Measurements from ENCODE around the gene TTLL6. TPM values are rescaled to one million over a fixed set of nuclear protein-coding genes. Genes with fewer than 3 reads are reported as not detected.

Gene TTLL6
- total and polyA plus RNA-seq, 2 donors (not counting 3 experiments of a cell fraction or from before 2014, with no cell fraction given), result not detected

- intact Hi-C loops (cut with micrococcal nuclease), result no loop called here
- H3K27me3 ChIP-seq (ENCODE audit: control insufficient read depth in 2 of 2, insufficient read depth in 2 of 2, low read length in 2 of 2), result no peaks in the 10 kb centered on the region
- no peak overlapping the region for H3K9ac ChIP-seq (replicated peaks; ENCODE audit: extremely low read depth, insufficient read depth, low read length)
- peaks cover 0 to 2% of the 10 kb centered on the region in 2 experiments for H3K36me3 ChIP-seq (ENCODE audit: control insufficient read depth in 2 of 2, extremely low read depth in 1 of 2, insufficient read depth in 2 of 2, low read length in 2 of 2)
- no peak overlapping the region for H3K4me3 ChIP-seq (replicated peaks in 1 of 3; ENCODE audit: insufficient read depth in 1 of 3, low read depth in 1 of 3, low read length in 3 of 3)
- H3K79me2 ChIP-seq (ENCODE audit: control insufficient read depth, insufficient read depth, low read length), result peaks cover 5% of the 10 kb centered on the region
- ChIA-PET CTCF (interaction anchor here (1.0 to 2.3 kb wide), 6 partner anchors 9 to 41 kb away, joined by 3 to 8 read pairs (median 4); no protein-coding TSS in a partner anchor), POLR2A (no interaction called here)
- H4K20me1 ChIP-seq (replicated peaks; ENCODE audit: control insufficient read depth, extremely low read depth, insufficient read depth, low read length), result no peaks in the 10 kb centered on the region
- no TSS peak for BruUV-seq (replicated peaks)
- no peak for TF ChIP-seq GATA2 (IDR thresholded peaks at IDR 0.05; ENCODE audit: insufficient read depth, insufficient read length, low read depth, low read length)
- H3K4me2 ChIP-seq (ENCODE audit: insufficient read depth, low read length), result no peak overlapping the region
- H3K9me3 ChIP-seq (replicated peaks; ENCODE audit: control insufficient read depth, insufficient read depth, low read length), result no peaks in the 10 kb centered on the region
- dilution Hi-C loops (cut with MboI; ENCODE audit: extremely low pct_ligation_motif_present, low sequenced_read_pairs), result no loop called here
- H3K27ac ChIP-seq (ENCODE audit: insufficient read depth, low read depth, low read length), result no peak overlapping the region
- no peaks in the 10 kb centered on the region for H3K9me1 ChIP-seq (replicated peaks; ENCODE audit: control insufficient read depth, extremely low read depth, insufficient read depth, low read length)
- DNase-seq (ENCODE audit: low read depth, low spot score) (no peak), FAIRE-seq (no peak)
- no peak overlapping the region for H2AFZ ChIP-seq (ENCODE audit: low read depth, low read length)
- H3K4me1 ChIP-seq (ENCODE audit: control insufficient read depth, extremely low read depth, insufficient read depth, low read length), result peaks cover 18% of the 10 kb centered on the region
These were observed 26.3 kb upstream of the TTLL6 start for GRCh38 chr17:48843187-48843900.

- H3K9me1 ChIP-seq (replicated peaks; ENCODE audit: control insufficient read depth, extremely low read depth, insufficient read depth, low read length), result no peaks in the 10 kb centered on the region
- H3K4me3 ChIP-seq (replicated peaks in 1 of 3; ENCODE audit: insufficient read depth in 1 of 3, low read depth in 1 of 3, low read length in 3 of 3), result no peak overlapping the region
- POLR2A ChIA-PET, result no interaction called here
- no peaks in the 10 kb centered on the region for H4K20me1 ChIP-seq (replicated peaks; ENCODE audit: control insufficient read depth, extremely low read depth, insufficient read depth, low read length)
- peaks cover 5% of the 10 kb centered on the region for H3K79me2 ChIP-seq (ENCODE audit: control insufficient read depth, insufficient read depth, low read length)
- H3K9ac ChIP-seq (replicated peaks; ENCODE audit: extremely low read depth, insufficient read depth, low read length), result no peak overlapping the region
- CTCF ChIA-PET, result interaction anchor here (1.0 to 2.3 kb wide), 3 partner anchors 9 to 36 kb away, joined by 3 to 8 read pairs (median 5); no protein-coding TSS in a partner anchor
- H3K4me1 ChIP-seq (ENCODE audit: control insufficient read depth, extremely low read depth, insufficient read depth, low read length), result peaks cover 18% of the 10 kb centered on the region
- H3K4me2 ChIP-seq (ENCODE audit: insufficient read depth, low read length), result no peak overlapping the region
- intact Hi-C loops (cut with micrococcal nuclease), result no loop called here
- no peak for TF ChIP-seq CTCF (IDR thresholded peaks at IDR 0.05; ENCODE audit: extremely low read depth in 1 of 2, insufficient read depth in 1 of 2, low read depth in 1 of 2, low read length in 2 of 2)
- TF ChIP-seq GATA2 (IDR thresholded peaks at IDR 0.05; ENCODE audit: insufficient read depth, insufficient read length, low read depth, low read length), result no peak
- no peak for TF ChIP-seq JUN (IDR thresholded peaks at IDR 0.05; ENCODE audit: borderline replicate concordance, insufficient read depth, insufficient read length, low read depth)
- TF ChIP-seq POLR2A (IDR thresholded peaks at IDR 0.05; ENCODE audit: low read depth, low read length), result no peak
- no peak for TF ChIP-seq MAX (IDR thresholded peaks at IDR 0.05; ENCODE audit: insufficient read depth, insufficient read length)
- no peak for TF ChIP-seq POLR2AphosphoS5 (IDR thresholded peaks at IDR 0.05; ENCODE audit: insufficient read depth, low read depth, low read length)
- no peak for TF ChIP-seq FOS (IDR thresholded peaks at IDR 0.05; ENCODE audit: borderline replicate concordance, insufficient read depth, low read length)
- no peak for TF ChIP-seq MYC (IDR thresholded peaks at IDR 0.05; ENCODE audit: low read depth, low read length)
- no peak for TF ChIP-seq EZH2 (IDR thresholded peaks at IDR 0.05; ENCODE audit: borderline replicate concordance, low read depth, low read length, severe bottlenecking)
- peaks cover 0 to 2% of the 10 kb centered on the region in 2 experiments for H3K36me3 ChIP-seq (ENCODE audit: control insufficient read depth in 2 of 2, extremely low read depth in 1 of 2, insufficient read depth in 2 of 2, low read length in 2 of 2)
- BruUV-seq (replicated peaks), result no TSS peak
- no peaks in the 10 kb centered on the region for H3K27me3 ChIP-seq (ENCODE audit: control insufficient read depth in 2 of 2, insufficient read depth in 2 of 2, low read length in 2 of 2)
- no peak overlapping the region for H3K27ac ChIP-seq (ENCODE audit: insufficient read depth, low read depth, low read length)
- no peak for FAIRE-seq
- H2AFZ ChIP-seq (ENCODE audit: low read depth, low read length), result no peak overlapping the region
- dilution Hi-C loops (cut with MboI; ENCODE audit: extremely low pct_ligation_motif_present, low sequenced_read_pairs), result no loop called here
- no peak for DNase-seq (ENCODE audit: low read depth, low spot score)
- no peaks in the 10 kb centered on the region for H3K9me3 ChIP-seq (replicated peaks; ENCODE audit: control insufficient read depth, insufficient read depth, low read length)
These were observed 25.7 kb upstream of the TTLL6 start for GRCh38 chr17:48842746-48843145.
